Measurements from ENCODE around the gene GEMIN4.
"Not testable (repeated sequence)": the region's sequence is repeated elsewhere in the genome, so short reads cannot be mapped to it uniquely, and the experiment has no call there.

GEMIN4 gene

GRCh38 chr17:700504-701094 is 51.5 kb downstream of the GEMIN4 start:
- peak; percentile 63 for DNase-seq (ENCODE audit: low read depth)

DNA sequence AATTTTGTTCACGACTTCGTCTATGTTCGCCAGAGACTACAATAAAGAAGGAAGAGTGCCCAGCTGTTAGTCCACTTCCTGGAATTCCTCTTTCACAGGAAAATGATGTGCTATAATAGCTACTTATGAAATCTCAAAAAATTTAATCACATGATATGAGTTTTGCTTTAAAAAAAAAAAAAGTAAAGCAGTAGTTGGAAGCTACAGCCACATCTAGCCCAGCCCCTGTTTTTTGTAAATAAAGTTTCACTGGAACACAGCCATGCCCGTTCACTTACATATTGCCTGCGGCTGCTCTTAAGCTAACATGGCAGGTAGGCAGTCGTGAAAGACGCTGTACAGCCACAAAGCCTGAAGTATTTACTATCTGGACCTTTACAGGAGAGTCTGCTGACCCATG is 52.7 kb downstream of the GEMIN4 start:
- DNase-seq (ENCODE audit: low read depth): no peak

DNA sequence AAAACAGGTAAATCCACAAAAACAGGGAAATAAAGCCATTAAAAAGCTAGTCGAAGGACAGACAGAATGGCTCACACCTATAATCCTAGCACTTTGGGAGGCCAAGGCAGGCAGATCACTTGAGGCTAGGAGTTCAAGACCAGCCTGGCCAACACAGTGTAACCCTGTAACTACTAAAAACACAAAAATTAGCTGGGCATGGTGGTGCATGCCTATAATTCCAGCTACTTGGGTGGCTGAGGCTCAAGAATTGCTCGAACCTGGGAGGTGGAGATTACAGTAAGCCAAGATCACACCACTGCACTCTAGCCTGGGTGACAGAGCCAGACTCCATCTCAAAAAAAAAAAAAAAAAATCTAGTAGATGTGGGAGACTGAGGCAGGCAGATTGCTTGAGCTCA is 54.0 kb downstream of the GEMIN4 start:
- not testable (repeated sequence) for DNase-seq (ENCODE audit: low read depth)

DNA sequence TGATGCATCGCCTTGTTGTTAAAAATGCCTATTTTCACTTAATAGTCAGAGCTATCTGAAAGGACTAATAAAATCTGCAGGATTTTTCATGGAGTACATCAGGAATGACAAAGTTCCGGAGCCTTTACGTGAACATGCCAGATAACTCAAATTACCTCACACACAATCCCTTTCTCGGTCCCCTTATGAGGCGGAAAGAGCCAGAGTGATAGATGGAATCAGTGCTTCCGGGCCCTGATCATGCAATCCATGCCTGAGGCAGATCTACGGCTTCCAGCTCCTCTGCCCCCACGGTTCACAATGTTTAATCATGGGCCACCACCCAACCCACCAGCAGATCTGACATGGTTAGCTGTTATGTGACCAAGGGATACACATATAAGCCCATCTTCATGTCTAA is 54.4 kb downstream of the GEMIN4 start:
- no peak for DNase-seq (ENCODE audit: low read depth)

DNA sequence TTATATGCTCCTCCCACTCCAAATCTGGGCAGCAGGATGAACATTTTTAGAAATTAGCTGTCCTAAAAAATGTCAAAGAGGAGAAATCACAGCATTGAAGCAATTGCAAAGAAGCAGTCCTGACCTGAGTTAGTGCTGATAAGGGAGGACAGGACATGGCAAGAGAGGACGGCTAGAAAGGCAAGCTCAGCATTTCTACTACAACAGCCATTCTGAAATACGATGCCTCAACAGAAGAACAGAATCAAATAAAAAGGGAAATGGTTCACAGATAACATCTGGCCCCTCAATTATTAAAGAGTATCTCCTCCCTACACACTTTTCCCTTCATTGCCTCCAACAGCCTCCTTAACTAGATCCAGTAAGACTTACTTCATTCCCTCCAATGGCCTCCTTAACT is 55.7 kb downstream of the GEMIN4 start:
- DNase-seq (ENCODE audit: low read depth): no peak
